ENCODE data around the gene POLR1A. TPM values are rescaled to one million over a fixed set of nuclear protein-coding genes. Genes with fewer than 3 reads are reported as not detected.

The POLR1A gene
- total and polyA plus RNA-seq, 4 donors = 3.2 to 12.3 (median 6.1) TPM

- TF ChIP-seq CTCF (IDR thresholded peaks at IDR 0.05; ENCODE audit: low read depth, low read length, missing input control) (no peak), YY1 (IDR thresholded peaks at IDR 0.05) (no peak), RXRA (IDR thresholded peaks at IDR 0.05) (no peak), JUND (IDR thresholded peaks at IDR 0.05) (no peak), HNF4G (IDR thresholded peaks at IDR 0.05) (no peak)
These were observed 35.3 kb upstream of the POLR1A start (continued) for GRCh38 chr2:86140969-86141392.

GRCh38 chr2:86139981-86140380 is 34.3 kb upstream of the POLR1A start:
- no peak for TF ChIP-seq FOXA1 (IDR thresholded peaks at IDR 0.05)
- TF ChIP-seq FOXA2 (IDR thresholded peaks at IDR 0.05) = no peak
- H3K27ac ChIP-seq (ENCODE audit: low read depth in 1 of 2, low read length in 2 of 2) = no peak overlapping the region
- no peaks in the 10 kb centered on the region for H3K4me1 ChIP-seq (ENCODE audit: control insufficient read depth in 4 of 4, insufficient read depth in 4 of 4, low read length in 3 of 4)
- no peak overlapping the region for H3K4me3 ChIP-seq (ENCODE audit: low read depth in 1 of 3, low read length in 3 of 3)
- no peaks in the 10 kb centered on the region for H3K27me3 ChIP-seq (ENCODE audit: control insufficient read depth in 4 of 4, insufficient read depth in 4 of 4, low read length in 3 of 4)
- no peak overlapping the region for H3K9ac ChIP-seq (ENCODE audit: low read depth in 1 of 2, low read length in 2 of 2)
- H3K36me3 ChIP-seq (ENCODE audit: control insufficient read depth in 4 of 4, insufficient read depth in 3 of 4, low read depth in 1 of 4, low read length in 3 of 4) = peaks cover 14 to 85% (median 73%) of the 10 kb centered on the region in 4 donors
- no peaks in the 10 kb centered on the region for H3K9me3 ChIP-seq (ENCODE audit: control insufficient read depth in 4 of 4, low read length in 3 of 4)
- DNase-seq (ENCODE audit: low spot score) = no peak
- 95% methylated on average over 4 of the region's 4 CpGs for WGBS

- no peak overlapping the region for H3K4me3 ChIP-seq (ENCODE audit: low read depth in 1 of 3, low read length in 3 of 3)
- TF ChIP-seq YY1 (IDR thresholded peaks at IDR 0.05) (no peak), NR2F2 (IDR thresholded peaks at IDR 0.05) (no peak), ZBTB33 (IDR thresholded peaks at IDR 0.05) (no peak), TAF1 (conservative IDR thresholded peaks at IDR 0.05) (no peak), GABPA (IDR thresholded peaks at IDR 0.05 in 1 of 2, conservative IDR thresholded peaks at IDR 0.05 in 1 of 2) (no peak), SP1 (IDR thresholded peaks at IDR 0.05) (no peak), FOXA2 (IDR thresholded peaks at IDR 0.05) (no peak), HNF4G (IDR thresholded peaks at IDR 0.05) (no peak)
- no peaks in the 10 kb centered on the region for H3K4me1 ChIP-seq (ENCODE audit: control insufficient read depth in 4 of 4, insufficient read depth in 4 of 4, low read length in 3 of 4)
- no peaks in the 10 kb centered on the region for H3K27me3 ChIP-seq (ENCODE audit: control insufficient read depth in 4 of 4, insufficient read depth in 4 of 4, low read length in 3 of 4)
- no peak overlapping the region for H3K9ac ChIP-seq (ENCODE audit: low read depth in 1 of 2, low read length in 2 of 2)
- no peak overlapping the region for H3K27ac ChIP-seq (ENCODE audit: low read depth in 1 of 2, low read length in 2 of 2)
- peaks cover 14 to 85% (median 72%) of the 10 kb centered on the region in 4 donors for H3K36me3 ChIP-seq (ENCODE audit: control insufficient read depth in 4 of 4, insufficient read depth in 3 of 4, low read depth in 1 of 4, low read length in 3 of 4)
- DNase-seq (ENCODE audit: low spot score) = no peak
- WGBS = 98% methylated on average over 7 of the region's 7 CpGs
- no peaks in the 10 kb centered on the region for H3K9me3 ChIP-seq (ENCODE audit: control insufficient read depth in 4 of 4, low read length in 3 of 4)
These were observed 33.3 kb upstream of the POLR1A start for GRCh38 chr2:86138736-86139625.

- Histone ChIP-seq H3K4me3 (ENCODE audit: low read depth in 1 of 3, low read length in 3 of 3) (no peak overlapping the region), H3K27me3 (ENCODE audit: control insufficient read depth in 4 of 4, insufficient read depth in 4 of 4, low read length in 3 of 4) (no peaks in the 10 kb centered on the region), H3K27ac (ENCODE audit: low read depth in 1 of 2, low read length in 2 of 2) (no peak overlapping the region), H3K36me3 (ENCODE audit: control insufficient read depth in 4 of 4, insufficient read depth in 3 of 4, low read depth in 1 of 4, low read length in 3 of 4) (peaks cover 17 to 94% (median 84%) of the 10 kb centered on the region in 4 donors), H3K9me3 (ENCODE audit: control insufficient read depth in 4 of 4, low read length in 3 of 4) (no peaks in the 10 kb centered on the region), H3K9ac (ENCODE audit: low read depth in 1 of 2, low read length in 2 of 2) (no peak overlapping the region), H3K4me1 (ENCODE audit: control insufficient read depth in 4 of 4, insufficient read depth in 4 of 4, low read length in 3 of 4) (no peaks in the 10 kb centered on the region)
- 92% methylated on average over 2 of the region's 2 CpGs for WGBS
- DNase-seq (ENCODE audit: low spot score) = no peak
- TF ChIP-seq NR2F2 (IDR thresholded peaks at IDR 0.05) (no peak), FOXA1 (IDR thresholded peaks at IDR 0.05) (no peak), EGR1 (IDR thresholded peaks at IDR 0.05; ENCODE audit: low read depth in 2 of 2) (no peak), ATF3 (IDR thresholded peaks at IDR 0.05) (no peak), REST (IDR thresholded peaks at IDR 0.05) (no peak), SP1 (IDR thresholded peaks at IDR 0.05) (no peak), FOXA2 (IDR thresholded peaks at IDR 0.05) (no peak), TAF1 (conservative IDR thresholded peaks at IDR 0.05) (no peak), ZBTB33 (IDR thresholded peaks at IDR 0.05) (no peak)
These were observed 30.5 kb upstream of the POLR1A start for GRCh38 chr2:86136141-86136540.
